OCI-LY7 (cell line): ENCODE results near the gene PWWP2B. TPM values are rescaled to one million over a fixed set of nuclear protein-coding genes. Genes with fewer than 3 reads are reported as not detected.

Experiments
- BruUV-seq: library from RNA; stranded (reverse); fragments of 400-500 nt; replicated peaks from 2 replicates; lab custom pipeline; 2021; lab: Mats Ljungman, UMichigan
- CTCF ChIA-PET: fragments of 300-600 bp; sonication (Branson Sonifier 250); formaldehyde crosslinking; loops from one replicate; lab custom pipeline; 2022; ENCODE audit warnings: antibody characterized with exemption; ENCODE audit not compliant: unreplicated experiment; lab: Charles Lee
- POLR2A ChIA-PET: fragments of 300-600 bp; sonication (Branson Sonifier 250); formaldehyde crosslinking; loops from one replicate; lab custom pipeline; 2022; ENCODE audit warnings: antibody characterized with exemption; lab: Charles Lee
- DNase-seq: peaks from one replicate; pipeline ENCODE4 v3.0.0-alpha.2; 2015; ENCODE audit warnings: low spot score
- H2AFZ ChIP-seq: fragments of 200-600 bp; sonication (generic), shearing (Covaris generic); 2 replicates; pipeline ENCODE4 v1.6.1; 2014; ENCODE audit warnings: mild to moderate bottlenecking, antibody characterized with exemption, low read length, moderate library complexity
- H3K27ac ChIP-seq: fragments of 200-600 bp; sonication (generic); 2 replicates; pipeline ENCODE4 v1.5.1; 2014; ENCODE audit warnings: mixed run types, low read depth, mild to moderate bottlenecking, moderate library complexity, low read length, inconsistent platforms; ENCODE audit not compliant: poor library complexity, severe bottlenecking
- H3K36me3 ChIP-seq: fragments of 200-600 bp; sonication (generic); 2 replicates; pipeline ENCODE4 v1.6.1; 2014; ENCODE audit warnings: mild to moderate bottlenecking, antibody characterized with exemption, low read length, moderate library complexity, mixed read lengths; ENCODE audit not compliant: insufficient read depth
- H3K4me1 ChIP-seq: fragments of 200-600 bp; sonication (generic); 2 replicates; pipeline ENCODE4 v1.5.1; 2014; ENCODE audit warnings: mild to moderate bottlenecking, low read length; ENCODE audit not compliant: insufficient read depth, poor library complexity, severe bottlenecking
- H3K4me2 ChIP-seq: fragments of 200-600 bp; sonication (generic); 2 replicates; pipeline ENCODE4 v1.6.1; 2014; ENCODE audit warnings: mild to moderate bottlenecking, low read length
- H3K4me3 ChIP-seq: fragments of 200-600 bp; sonication (generic); 2 replicates; pipeline ENCODE4 v1.5.1; 2014; ENCODE audit warnings: mild to moderate bottlenecking, low read depth, low read length; ENCODE audit not compliant: poor library complexity, severe bottlenecking
- H3K79me2 ChIP-seq: fragments of 200-600 bp; sonication (generic); 2 replicates; pipeline ENCODE4 v1.6.1; 2016; ENCODE audit warnings: low read depth, mild to moderate bottlenecking, low read length, moderate library complexity, mixed read lengths; ENCODE audit not compliant: insufficient read depth
- H3K9me2 ChIP-seq: fragments of 200-600 bp; sonication (generic); 2 replicates; pipeline ENCODE4 v1.6.1; 2016; ENCODE audit warnings: mild to moderate bottlenecking, low read length, mixed read lengths; ENCODE audit not compliant: insufficient read depth
- H3K9me3 ChIP-seq: fragments of 200-600 bp; sonication (generic); 2 replicates; pipeline ENCODE4 v1.6.1; 2014; ENCODE audit warnings: mild to moderate bottlenecking, mixed run types, low read length, mixed read lengths
- H4K20me1 ChIP-seq: fragments of 200-600 bp; sonication (generic); 2 replicates; pipeline ENCODE4 v1.6.1; 2014; ENCODE audit warnings: mild to moderate bottlenecking, antibody characterized with exemption, low read length, moderate library complexity, mixed read lengths; ENCODE audit not compliant: insufficient read depth
- CTCF ChIP-seq: fragments of 200-600 bp; sonication (generic); conservative IDR thresholded peaks from 2 replicates; pipeline ENCODE4 v1.5.1; 2014; ENCODE audit warnings: mild to moderate bottlenecking, antibody characterized with exemption, low read length, moderate library complexity, mixed read lengths
- EZH2phosphoT487 ChIP-seq: fragments of 200-600 bp; sonication (generic); IDR thresholded peaks from 2 replicates; pipeline ENCODE4 v1.6.1; 2018; ENCODE audit warnings: low read depth, borderline replicate concordance, mild to moderate bottlenecking, mixed run types, antibody characterized with exemption, low read length, moderate library complexity, mixed read lengths
- intact Hi-C: fragments of 100-400 bp; cut with micrococcal nuclease; formaldehyde crosslinking; loops from one replicate; pipeline ENCODE4 v1.10.0; 2022; ENCODE audit not compliant: unreplicated experiment
- total RNA-seq, 2 experiments: library from RNA; depleted of rRNA in 1 of 2; stranded (reverse); fragments of >200 nt in 1 of 2; shearing (Covaris generic) in 1 of 2; gene quantifications; 2 replicates each; pipeline ENCODE4 v1.2.3, GENCODE V29; 2014 to 2022

The PWWP2B gene
- total RNA-seq, 2 experiments from 2014 or later: 5.9 to 10.6 TPM

DNA sequence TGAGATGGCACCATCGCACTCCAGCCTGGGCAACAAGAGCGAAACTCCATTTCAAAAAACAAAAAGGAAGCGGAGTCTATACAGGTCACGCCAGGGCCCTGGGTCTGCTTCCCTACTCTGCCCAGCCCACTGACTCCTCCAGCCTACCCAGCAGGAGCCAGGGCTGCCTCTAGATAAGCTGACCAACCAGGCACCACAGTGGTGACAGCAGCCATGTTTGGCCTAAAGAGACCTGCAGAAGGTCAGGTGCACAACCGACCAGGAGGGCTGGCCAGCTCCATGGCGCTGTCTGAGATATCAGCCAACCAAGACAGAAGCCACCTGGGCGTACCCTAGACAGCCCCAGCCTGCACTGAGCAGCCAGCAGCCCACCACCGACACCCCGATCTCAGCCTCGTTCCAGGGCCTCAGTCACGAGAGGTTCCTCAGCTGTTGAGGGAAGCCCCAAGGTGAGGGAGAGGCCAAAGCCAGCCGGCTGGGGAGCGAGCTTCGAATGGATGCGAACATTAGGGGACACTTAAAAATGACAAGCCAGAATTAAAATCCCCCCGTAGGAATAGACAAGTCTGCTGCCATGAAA is 24.4 kb upstream of the PWWP2B start:
- BruUV-seq: no TSS peak
- no peaks in the 10 kb centered on the region for H3K9me2 ChIP-seq
- H3K4me3 ChIP-seq: no peak overlapping the region
- H3K9me3 ChIP-seq: no peaks in the 10 kb centered on the region
- H3K4me1 ChIP-seq: no peaks in the 10 kb centered on the region
- H4K20me1 ChIP-seq: no peaks in the 10 kb centered on the region
- no peak overlapping the region for H2AFZ ChIP-seq
- POLR2A ChIA-PET: no interaction called here
- H3K36me3 ChIP-seq: no peaks in the 10 kb centered on the region
- TF ChIP-seq CTCF: no peak
- TF ChIP-seq EZH2phosphoT487: no peak
- H3K4me2 ChIP-seq: no peak overlapping the region
- DNase-seq: no peak
- no peaks in the 10 kb centered on the region for H3K79me2 ChIP-seq
- no peak overlapping the region for H3K27ac ChIP-seq
- CTCF ChIA-PET: interaction anchor here (0.6 kb wide), 1 partner anchor 681 kb away, joined by 4 read pairs; no protein-coding TSS in a partner anchor
- intact Hi-C loops: no loop called here

DNA sequence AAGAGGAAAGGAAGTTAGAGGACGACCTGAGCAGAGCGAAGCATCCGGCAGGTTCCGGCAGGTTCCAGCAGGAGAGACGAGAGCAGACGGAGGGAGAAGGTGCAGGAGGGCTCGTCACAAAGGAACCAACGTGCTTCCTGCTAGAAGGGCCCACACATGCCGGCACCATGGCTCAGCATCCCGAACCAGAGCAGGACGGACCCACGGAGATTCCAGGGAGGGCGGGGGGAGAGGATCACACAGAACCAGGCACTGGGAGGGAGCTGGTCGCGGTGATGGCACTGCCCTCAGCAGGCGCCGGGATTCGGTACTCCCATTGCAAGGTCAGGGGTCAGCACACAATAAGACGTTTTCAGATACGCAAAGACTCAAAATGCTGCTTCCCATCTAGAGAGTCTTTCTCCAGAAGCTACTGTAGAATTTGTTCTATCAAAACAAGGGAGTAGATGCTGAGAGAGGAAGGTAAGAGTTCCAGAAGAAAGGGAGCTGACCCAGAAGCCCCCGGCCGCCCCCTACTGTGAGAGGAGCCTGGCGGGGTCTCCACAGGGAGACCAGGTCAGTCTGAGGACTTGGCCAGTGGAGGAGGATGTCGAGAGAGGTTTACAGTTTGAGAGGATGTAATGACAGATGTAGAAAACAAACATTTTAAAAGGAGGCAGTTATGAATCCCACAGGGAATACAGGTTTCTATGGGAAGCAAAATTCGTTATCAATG is 23.6 kb upstream of the PWWP2B start:
- Histone ChIP-seq H3K9me3 (no peaks in the 10 kb centered on the region), H3K4me3 (no peak overlapping the region), H3K4me2 (no peak overlapping the region), H3K4me1 (no peaks in the 10 kb centered on the region), H3K9me2 (no peaks in the 10 kb centered on the region), H4K20me1 (no peaks in the 10 kb centered on the region), H3K36me3 (no peaks in the 10 kb centered on the region), H3K27ac (no peak overlapping the region), H2AFZ (no peak overlapping the region), H3K79me2 (no peaks in the 10 kb centered on the region)
- no peak for DNase-seq
- POLR2A ChIA-PET: no interaction called here
- intact Hi-C loops: no loop called here
- CTCF ChIA-PET: no interaction called here
- TF ChIP-seq EZH2phosphoT487: no peak
- no peak for TF ChIP-seq CTCF
- no TSS peak for BruUV-seq

GRCh38 chr10:132374176-132374575 is 22.8 kb upstream of the PWWP2B start:
- Histone ChIP-seq H3K79me2 (no peaks in the 10 kb centered on the region), H3K9me2 (no peaks in the 10 kb centered on the region), H3K36me3 (no peaks in the 10 kb centered on the region), H2AFZ (no peak overlapping the region), H3K27ac (no peak overlapping the region), H3K4me3 (no peak overlapping the region), H3K4me1 (no peaks in the 10 kb centered on the region), H3K4me2 (no peak overlapping the region), H3K9me3 (no peaks in the 10 kb centered on the region), H4K20me1 (no peaks in the 10 kb centered on the region)
- no peak for TF ChIP-seq CTCF
- TF ChIP-seq EZH2phosphoT487: no peak
- no TSS peak for BruUV-seq
- no peak for DNase-seq
- CTCF ChIA-PET: no interaction called here
- POLR2A ChIA-PET: no interaction called here
- intact Hi-C loops: no loop called here
